ENCODE results near the gene MARCHF2.
"Not testable (repeated sequence)": the region's sequence is repeated elsewhere in the genome, so short reads cannot be mapped to it uniquely, and the experiment has no call there.

The MARCHF2 gene

DNA sequence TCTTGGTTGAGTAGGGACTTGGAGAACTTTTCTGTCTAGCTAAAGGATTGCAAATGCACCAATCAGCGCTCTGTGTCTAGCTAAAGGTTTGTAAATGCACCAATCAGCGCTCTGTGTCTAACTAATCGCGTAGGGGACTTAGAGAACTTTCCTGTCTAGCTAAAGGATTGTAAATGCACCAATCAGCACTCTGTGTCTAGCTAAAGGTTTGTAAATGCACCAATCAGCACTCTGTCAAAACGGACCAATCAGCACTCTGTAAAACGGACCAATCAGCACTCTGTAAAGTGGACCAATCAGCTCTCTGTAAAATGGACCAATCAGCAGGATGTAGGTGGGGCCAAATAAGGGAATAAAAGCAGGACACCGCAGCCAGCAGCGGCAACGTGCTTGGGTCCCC, 26.7 kb upstream of the MARCHF2 start:
- CTCF ChIA-PET, result interaction anchor here (1.0 to 1.5 kb wide), 2 partner anchors 32 to 119 kb away, joined by 3 read pairs; no protein-coding TSS in a partner anchor

DNA sequence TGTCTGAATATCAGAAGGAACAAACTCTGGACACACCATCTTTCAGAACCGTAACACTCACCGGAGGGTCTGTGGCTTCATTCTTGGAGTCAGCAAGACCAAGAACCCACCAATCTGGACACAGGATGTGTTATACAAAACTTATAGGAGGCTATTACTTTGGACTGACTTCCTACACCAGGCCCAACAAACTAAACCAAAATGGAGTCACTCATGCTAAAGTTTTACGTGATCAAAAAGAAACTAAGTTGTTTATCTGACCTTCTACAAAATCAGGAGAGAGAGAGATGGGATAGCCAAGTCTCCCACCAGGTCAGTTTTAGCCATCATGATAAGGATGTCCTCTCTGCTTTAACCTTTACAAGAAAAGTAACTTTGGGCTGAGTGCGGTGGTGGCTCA, 26.1 kb upstream of the MARCHF2 start:
- ChIA-PET CTCF (interaction anchor here (1.0 kb wide), 2 partner anchors 33 to 119 kb away, joined by 3 read pairs; no protein-coding TSS in a partner anchor), POLR2A (no interaction called here)
- DNase-seq (ENCODE audit: extremely low spot score), result no peak
- TF ChIP-seq, protein P1, sequence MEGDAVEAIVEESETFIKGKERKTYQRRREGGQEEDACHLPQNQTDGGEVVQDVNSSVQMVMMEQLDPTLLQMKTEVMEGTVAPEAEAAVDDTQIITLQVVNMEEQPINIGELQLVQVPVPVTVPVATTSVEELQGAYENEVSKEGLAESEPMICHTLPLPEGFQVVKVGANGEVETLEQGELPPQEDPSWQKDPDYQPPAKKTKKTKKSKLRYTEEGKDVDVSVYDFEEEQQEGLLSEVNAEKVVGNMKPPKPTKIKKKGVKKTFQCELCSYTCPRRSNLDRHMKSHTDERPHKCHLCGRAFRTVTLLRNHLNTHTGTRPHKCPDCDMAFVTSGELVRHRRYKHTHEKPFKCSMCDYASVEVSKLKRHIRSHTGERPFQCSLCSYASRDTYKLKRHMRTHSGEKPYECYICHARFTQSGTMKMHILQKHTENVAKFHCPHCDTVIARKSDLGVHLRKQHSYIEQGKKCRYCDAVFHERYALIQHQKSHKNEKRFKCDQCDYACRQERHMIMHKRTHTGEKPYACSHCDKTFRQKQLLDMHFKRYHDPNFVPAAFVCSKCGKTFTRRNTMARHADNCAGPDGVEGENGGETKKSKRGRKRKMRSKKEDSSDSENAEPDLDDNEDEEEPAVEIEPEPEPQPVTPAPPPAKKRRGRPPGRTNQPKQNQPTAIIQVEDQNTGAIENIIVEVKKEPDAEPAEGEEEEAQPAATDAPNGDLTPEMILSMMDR (IDR thresholded peaks at IDR 0.05; ENCODE audit: control extremely low read depth, extremely low read depth, low read depth, missing control alignments), result no peak

More for the DNA sequence above, 26.7 kb upstream of the MARCHF2 start:
- DNase-seq (ENCODE audit: extremely low spot score); POLR2A ChIA-PET: not testable (repeated sequence)

- ChIA-PET CTCF (interaction anchor here (1.0 kb wide), 1 partner anchor 34 kb away, joined by 3 read pairs; no protein-coding TSS in a partner anchor), POLR2A (no interaction called here)
- TF ChIP-seq, protein P1 (IDR thresholded peaks at IDR 0.05; ENCODE audit: control extremely low read depth, extremely low read depth, low read depth, missing control alignments), result no peak
- DNase-seq (ENCODE audit: extremely low spot score), result no peak
Measured at GRCh38 chr19:8387688-8388611, 25.2 kb upstream of the MARCHF2 start.

GRCh38 chr19:8388612-8388958, 24.5 kb upstream of the MARCHF2 start:
- CTCF ChIA-PET, result no interaction called here
- TF ChIP-seq, protein P1 (IDR thresholded peaks at IDR 0.05; ENCODE audit: control extremely low read depth, extremely low read depth, low read depth, missing control alignments), result no peak
- POLR2A ChIA-PET, result no interaction called here
- no peak for DNase-seq (ENCODE audit: extremely low spot score)

- CTCF ChIA-PET, result interaction anchor here (1.1 to 6.6 kb wide), 2 partner anchors 23 to 37 kb away, joined by 6 to 31 read pairs; partner anchors contain the start of gene MARCHF2
- TF ChIP-seq, protein P1 (IDR thresholded peaks at IDR 0.05; ENCODE audit: control extremely low read depth, extremely low read depth, low read depth, missing control alignments), result no peak
- peak; percentile 99 for DNase-seq (ENCODE audit: extremely low spot score)
- POLR2A ChIA-PET, result interaction anchor here (0.6 to 1.7 kb wide), 4 partner anchors 56 to 1321 kb away, joined by 3 to 5 read pairs (median 4); partner anchors contain the start of genes TIMM44, ZNF414 and ZNF557
Measured at GRCh38 chr19:8389891-8390616, 23.1 kb upstream of the MARCHF2 start, which contains the start of gene RAB11B. RAB11B (plus strand) TSS chr19:8390360; CDS start chr19:8390417, 57 bp downstream.

DNA sequence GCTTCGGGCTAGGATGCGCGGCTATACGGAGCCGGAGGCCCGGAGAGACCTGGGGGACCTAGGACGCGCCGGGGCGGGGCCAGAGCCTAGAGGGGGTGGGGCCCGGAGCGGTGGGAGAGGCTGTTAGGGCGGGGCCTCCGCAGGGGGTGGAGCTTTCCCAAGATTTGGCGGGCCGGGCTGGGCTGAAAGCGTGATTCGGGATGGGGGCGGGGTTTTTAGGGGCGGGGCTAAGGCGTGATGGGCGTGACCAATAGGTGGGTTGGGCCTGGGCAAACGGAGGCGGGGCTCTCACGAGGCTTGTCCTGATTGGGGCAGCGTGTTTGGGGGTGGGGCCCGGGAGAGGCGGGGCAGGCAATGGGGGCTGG, 22.5 kb upstream of the MARCHF2 start:
- POLR2A ChIA-PET, result interaction anchor here (0.6 to 1.7 kb wide), 5 partner anchors 23 to 1321 kb away, joined by 3 to 6 read pairs (median 5); partner anchors contain the start of genes MARCHF2, TIMM44, ZNF414 and ZNF557
- peak; percentile 94 for DNase-seq (ENCODE audit: extremely low spot score)
- CTCF ChIA-PET, result interaction anchor here (1.1 to 6.6 kb wide), 3 partner anchors 21 to 38 kb away, joined by 5 to 31 read pairs (median 6); partner anchors contain the start of gene MARCHF2
- TF ChIP-seq, protein P1 (IDR thresholded peaks at IDR 0.05; ENCODE audit: control extremely low read depth, extremely low read depth, low read depth, missing control alignments), result no peak
